UCSD-AML1 (cell line): ENCODE measurements around the gene HCN4.

Experiments
- DNase-seq: peaks from one replicate; lab custom pipeline; 2025; ENCODE audit not compliant: unreplicated experiment; lab: John Stamatoyannopoulos, UW

The HCN4 gene

DNA sequence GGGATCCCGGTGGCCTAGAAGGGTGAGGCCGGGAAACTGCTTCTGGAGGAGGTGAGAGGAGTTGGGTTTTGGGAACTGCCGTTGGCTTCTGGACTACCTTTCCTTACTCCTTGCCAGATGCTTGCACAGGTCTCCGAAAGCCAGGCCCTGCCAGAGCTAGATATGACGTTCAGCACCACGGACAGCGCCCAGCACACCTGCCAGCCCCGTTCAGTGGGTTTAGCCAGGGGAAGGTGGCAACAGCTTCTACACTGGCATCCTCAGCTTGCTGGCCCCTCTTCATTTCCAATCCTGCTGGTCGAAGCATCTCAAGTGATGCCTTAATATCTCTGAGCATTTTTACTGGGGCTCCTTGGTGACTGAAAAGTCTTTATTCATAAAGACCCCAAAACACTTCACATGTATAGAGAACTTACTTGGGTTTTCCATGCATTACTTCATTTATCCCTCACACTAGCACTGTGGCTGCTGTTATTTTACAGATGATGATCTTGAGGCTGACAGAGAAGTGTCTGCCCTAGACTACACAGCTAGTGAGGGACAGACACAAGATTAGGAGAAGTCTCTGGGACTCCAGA is 21.9 kb downstream of the HCN4 start:
- DNase-seq: peak; percentile 52

DNA sequence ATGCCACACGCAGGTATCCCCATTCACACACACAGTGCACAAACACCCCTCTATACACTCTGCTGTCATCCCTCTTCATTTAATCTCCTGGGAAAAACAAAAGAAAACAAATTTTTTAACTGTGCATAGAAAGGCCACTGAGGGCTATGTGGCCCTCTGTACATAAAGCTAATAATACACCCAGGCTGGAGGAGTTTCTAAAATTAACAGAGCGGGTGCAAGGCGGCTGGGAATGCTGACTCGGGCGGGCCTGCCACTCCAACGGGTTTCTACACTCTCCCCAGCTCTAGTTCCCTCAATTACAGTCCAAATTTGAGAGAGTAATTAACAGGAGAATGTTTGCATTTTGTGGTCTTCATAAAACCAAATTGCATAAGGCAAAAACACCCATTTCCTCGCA is 23.1 kb downstream of the HCN4 start:
- DNase-seq: no peak

DNA sequence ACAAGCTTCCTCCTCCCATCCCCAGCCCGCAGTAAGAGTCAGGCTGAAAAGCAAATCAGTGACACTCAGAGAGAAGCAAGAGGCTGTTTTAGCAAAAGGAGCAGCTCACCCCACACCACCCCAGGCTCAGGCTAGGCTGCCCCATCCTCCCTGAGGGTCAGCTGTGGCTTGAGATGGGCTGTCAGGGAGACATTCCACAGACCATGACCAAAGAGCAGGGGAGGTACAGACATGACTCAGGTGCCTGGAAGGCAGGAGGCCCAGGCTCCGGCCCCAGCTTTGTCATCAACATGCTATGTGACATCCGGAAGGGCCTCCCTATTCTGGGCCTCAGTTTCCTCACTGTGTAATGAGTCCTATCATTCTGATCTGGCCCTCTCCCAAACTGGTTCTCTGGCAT is 24.7 kb downstream of the HCN4 start:
- no peak for DNase-seq

DNA sequence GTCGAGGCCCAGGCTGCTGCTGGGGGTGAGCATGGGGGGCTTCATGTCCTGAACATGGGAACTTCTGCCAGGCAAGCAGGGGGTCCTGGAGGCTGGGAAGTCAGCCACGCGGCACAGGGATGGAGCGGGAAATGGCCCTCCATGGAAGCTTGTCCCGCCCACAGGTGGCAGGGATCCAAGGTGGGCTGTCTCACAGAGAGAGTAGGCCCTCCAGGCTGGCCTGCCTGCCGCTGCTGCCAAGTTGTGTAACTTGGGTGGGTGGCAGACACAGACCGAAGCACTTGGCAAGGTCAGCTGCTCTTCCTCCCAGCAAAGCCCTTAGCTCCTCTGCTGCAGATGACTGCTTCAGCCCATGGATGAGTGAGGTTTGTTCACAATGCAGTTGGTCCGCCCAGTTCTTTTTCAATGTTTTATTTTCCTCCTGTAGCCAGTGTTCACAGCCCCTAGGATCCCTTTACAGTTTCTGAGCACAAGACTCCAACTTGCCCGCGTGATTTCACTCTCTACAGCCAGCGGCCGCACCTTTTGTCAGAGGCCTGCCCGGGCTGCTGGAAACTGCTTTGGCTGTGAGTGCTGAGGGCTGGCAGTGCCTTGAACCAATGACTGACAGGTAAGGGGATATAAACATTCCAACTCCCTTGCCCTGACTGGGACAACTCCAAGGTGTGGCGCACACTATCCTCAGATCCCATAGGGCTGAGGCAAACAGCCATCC is 26.7 kb downstream of the HCN4 start:
- DNase-seq: no peak

DNA sequence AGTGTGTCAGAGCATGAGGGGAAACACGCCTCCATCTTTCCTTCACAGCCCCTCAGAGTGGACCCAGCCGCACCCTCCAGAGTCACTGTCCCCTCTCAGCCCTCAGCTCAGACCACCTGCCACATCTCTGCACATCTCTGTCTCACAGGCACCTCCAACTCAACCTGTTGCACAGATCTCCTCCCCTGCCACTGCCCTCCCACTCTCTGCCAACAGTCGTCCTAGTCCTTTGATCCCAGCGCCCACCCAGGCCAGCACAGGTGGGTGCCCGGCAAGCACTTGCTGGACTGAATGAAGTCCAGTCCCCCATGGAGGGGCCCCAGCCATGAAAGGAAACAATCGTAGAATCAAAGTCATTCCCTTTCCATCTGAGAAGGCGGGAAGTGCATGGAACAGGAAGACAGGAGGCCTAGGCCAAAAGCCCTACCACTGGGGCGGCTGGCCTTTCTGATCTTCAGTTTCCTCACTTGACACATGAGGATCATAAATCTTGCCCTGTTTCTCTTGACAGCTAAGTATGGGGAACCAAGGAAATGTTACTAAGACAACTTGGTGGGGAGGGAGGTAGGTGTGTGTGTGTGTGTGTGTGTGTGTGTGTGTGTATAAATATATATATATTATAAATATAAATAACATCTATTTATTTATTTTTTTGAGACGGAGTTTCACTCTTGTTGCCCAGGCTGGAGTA is 28.1 kb downstream of the HCN4 start:
- DNase-seq: no peak

DNA sequence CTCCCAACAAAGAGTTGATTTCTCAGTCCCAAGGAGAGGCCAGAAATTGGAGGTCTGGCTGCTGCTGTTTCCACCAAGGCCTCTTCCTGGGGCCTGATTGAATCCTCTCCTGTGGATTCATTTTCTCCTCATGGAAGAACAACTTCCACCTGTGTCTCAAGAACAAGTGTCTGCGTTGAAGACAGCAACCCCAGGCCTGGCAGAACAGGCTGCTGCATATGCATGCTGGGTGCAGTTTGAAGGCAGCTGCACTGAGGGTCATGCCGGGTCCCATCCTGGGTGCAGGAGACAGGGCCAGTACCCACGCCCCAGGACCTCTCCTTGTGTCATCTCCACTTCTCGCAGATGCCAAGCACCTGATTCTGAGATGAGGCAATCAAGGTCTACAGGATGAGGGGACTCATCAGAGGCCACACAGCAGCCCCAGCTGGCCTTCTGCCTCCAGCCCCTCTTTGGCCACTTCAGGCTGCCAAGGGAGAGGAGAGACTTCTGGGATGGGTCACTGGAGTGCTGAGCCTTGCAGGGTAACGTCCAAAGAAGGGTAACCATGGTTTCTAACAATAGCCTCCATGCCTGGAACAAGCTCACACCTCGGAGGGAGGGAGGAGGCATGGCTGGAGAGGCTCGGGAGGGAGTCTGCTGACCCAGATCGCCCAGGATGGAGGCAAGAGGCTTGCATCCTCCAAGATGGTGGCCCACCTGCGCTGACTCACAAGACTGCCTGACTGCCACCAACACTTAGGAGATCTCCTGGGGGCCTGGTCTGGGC is 30.0 kb downstream of the HCN4 start:
- DNase-seq: no peak

DNA sequence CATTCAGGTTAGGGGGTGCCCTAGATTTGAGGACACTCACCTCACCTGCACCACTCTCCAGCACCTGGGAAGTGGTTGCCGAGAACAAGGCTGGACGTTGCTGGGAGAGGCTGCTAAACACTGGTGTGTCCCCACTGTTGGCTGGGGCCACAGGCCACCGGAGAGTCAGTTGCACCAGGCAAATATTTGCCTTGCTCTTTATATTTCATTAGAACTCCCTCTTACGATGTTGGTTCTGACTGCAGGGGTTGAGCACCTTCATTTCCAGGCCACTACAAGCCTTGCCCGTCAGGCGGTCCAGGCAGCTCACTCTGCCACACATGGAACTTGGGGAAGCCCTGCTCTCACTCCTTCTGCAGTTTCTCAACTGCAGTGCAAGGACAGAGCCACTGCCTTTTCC is 30.7 kb downstream of the HCN4 start:
- DNase-seq: no peak

DNA sequence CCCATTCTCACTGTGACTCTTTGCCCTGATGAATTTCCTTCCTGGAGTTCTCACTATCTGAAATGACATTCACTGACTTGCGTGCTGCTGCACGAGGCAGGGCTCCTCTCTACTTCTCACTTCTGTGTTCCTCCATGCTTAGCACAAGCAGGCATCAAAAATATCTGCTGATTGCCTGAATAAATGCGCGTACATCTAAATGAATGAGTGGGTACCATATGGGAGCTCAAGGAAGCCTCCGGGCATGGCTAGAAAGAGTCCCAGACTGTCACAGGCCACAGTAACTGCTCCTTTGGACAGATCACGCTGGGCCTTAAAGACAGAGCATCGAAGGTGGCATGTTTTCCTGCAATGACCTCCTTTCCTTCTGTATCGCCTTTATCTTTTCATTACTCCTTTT is 31.6 kb downstream of the HCN4 start:
- DNase-seq: no peak

DNA sequence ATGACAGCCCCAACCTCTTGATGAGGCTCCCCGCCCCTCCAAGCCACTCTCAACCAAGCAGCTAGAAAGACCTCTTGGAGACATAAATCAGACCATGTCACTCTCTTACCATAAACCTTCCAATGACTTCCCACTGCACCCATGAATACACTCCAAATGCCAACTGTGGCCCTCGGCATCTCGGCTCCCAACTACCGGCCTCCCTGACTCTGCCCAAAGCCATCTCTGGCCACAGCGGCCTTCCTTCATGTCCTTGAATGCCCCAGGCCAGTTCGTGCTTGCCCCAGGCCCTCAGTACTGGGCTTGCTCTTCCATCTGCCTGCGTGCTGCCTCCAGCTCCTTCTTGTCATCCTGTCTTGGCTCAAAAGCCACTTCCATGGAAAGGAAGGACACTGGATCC is 32.0 kb downstream of the HCN4 start:
- no peak for DNase-seq

DNA sequence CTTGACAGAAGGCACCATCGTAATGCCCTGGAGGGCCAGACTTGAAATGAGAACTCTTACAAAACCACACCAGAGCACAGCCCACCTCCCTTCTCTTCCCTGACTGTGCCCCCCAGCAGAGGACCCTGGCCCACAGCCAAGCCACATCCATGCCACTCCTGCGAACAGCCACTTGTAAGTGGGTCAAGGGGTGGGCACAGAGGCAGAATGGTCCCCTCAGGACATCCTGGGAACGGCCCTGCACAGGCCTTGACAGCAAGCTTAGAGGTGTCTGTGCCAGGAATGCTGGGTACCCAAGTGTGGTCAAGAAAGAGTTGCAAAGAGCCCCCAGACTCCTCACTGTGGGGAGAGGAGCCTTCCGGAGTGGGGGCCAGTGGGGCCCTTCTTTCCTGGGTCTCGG is 33.3 kb downstream of the HCN4 start:
- no peak for DNase-seq

DNA sequence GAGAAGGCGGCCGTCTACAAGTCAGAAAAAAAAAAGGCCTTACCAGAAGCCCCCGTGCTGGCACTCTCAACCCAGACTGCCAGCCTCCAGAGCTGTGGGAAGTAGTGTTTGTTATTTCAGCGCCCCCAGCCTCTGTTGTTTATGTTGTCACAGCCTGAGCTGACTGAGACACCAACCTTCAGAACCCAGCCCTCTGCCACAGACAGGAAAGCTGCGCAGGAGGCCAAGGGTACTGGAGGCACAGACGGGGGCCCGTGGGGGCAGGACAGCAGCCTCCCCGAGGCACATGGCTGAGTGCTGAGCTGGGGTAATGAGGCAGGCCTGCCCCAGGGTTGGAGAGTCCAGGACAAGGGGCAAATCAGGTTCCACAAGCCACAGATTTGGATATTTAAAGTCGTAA is 33.7 kb downstream of the HCN4 start:
- no peak for DNase-seq

DNA sequence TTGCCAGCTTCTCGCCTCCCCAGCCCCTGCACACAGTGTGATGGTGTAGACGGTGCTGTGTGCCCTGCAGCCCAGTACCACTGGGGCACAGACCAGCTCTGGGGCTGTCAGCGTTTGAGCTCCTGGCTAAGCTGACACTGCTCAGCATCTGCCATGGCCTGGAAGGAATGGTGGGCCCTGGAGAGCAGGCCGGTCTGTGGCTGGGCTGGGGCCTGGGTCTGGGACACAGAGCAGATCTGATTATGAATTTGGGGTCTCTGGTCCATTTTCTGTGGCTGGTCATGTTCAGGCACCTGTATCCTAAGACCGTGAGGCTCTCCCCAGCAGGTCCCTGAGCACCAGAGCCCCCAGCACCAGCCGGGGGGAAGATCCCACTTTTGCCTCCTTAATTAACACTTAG is 34.7 kb downstream of the HCN4 start:
- DNase-seq: no peak

DNA sequence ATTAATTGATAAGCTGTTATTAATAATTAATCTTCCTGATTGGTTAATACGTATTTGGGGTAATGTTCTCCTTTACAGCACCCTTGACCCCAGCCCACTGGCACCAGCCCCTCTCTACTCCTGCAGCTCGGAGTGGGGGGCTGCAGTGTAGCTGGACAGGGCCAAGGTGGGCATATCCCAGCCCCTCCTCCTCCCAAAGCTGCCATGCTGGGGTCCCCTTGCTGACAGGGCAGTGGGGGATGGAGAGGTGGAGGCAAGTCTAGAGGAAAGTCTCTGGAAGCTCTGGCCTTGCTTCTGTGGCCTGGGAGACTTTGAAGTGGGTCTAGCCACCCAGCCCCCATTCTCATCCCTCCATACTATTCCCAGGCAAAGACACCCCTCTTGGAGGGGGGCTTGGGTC is 35.8 kb downstream of the HCN4 start:
- DNase-seq: no peak

DNA sequence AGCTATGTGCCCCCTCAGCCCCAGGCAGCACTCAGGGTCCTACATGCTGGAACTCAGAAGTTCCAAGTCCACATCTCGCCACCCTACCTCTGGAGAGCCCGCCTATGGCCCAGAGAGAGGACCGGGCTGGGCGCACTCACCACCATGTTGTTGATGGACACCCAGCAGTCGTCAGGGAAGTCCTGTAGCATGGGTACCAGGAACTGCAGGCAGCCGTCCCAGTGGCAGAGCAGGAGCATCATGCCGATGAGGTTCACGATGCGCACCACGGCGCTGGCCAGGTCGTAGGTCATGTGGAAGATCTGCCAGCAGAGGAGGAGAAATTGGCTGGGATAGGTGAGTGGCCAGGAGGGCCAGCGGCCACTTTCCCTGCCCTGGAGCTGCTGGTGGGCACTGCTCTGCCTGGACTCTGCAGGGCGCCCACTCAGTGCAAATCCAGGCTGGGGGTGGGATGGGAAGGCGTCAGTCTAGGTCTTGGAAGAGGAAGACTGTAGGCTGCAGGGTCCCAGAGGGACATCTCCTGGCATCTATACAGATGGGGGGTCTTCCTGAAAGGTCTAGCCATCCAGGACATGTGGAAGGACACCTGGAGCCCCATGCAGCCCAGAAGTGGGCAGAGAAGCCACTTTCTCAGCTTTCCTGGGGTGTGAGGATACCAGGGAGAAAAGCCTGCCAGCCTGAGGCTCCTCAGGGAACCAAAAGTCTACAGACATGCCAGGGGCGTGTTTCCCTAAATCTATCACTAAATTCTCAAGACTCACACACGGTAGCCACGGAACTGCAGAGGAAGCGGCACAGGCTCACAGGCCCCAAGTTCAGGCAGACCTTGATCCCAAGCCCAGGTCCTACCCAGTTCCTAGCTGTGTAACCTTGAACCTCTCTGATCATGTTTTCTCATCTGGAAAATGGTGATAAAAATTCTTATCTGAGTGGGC is 36.5 kb downstream of the HCN4 start:
- no peak for DNase-seq

DNA sequence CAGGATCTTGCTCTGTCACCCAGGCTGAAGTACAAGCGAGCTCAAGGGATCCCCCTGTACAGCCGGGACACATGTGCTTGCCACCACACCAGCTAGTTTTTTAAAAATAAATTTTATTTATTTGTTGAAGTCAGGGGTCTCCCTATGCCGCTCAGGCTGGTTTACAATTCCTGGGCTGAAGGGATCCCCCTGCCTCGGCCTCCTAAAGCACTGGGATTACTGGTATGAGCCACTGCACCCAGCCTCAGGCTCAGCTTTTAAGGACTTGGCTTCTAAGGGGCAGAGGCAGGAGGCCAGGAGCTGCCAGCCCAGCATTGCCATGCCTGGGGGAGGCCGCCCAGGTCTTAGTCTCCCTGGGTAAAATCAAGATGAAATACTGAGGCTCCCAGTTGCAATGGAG is 37.3 kb downstream of the HCN4 start:
- no peak for DNase-seq

DNA sequence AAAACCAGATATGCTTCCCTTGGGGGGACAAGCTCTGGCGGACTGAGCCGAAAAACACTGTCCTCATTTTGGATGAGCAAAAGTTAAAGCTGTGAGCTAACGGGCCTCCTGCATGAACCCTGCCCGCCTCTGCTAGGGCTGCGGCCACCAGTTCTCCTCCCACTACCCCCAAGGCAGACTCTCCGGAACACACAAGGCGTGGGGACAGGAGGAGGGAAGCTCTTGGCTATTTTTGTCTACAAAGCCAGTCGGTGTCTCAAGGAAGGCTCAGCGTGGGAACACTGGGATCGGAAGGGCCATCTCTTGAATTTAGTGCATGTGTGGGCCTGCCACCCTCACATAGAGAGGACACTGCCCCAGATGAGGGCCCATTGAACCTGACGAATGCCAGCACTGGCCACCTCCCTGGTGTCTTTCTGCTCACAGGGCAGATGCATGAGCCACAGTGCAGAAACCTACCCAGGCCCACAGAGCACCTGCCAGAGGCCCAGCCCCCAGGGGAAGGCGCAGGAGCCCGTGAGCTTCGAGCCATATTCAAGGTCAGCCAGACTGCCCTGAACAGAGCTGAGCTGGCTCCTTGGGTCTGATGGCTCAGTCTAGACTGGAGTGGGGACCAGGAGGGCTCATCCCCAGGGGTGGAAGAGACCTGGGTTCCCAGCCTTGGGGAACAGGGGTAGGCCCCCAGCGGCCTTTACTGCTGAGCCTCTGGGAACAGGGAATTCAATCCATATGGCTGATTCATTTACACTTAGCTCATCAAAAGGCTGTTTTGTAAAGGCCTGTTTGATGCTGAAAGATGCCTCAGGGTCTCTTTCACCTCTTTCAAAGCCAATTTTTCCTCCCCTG is 38.3 kb downstream of the HCN4 start:
- no peak for DNase-seq

DNA sequence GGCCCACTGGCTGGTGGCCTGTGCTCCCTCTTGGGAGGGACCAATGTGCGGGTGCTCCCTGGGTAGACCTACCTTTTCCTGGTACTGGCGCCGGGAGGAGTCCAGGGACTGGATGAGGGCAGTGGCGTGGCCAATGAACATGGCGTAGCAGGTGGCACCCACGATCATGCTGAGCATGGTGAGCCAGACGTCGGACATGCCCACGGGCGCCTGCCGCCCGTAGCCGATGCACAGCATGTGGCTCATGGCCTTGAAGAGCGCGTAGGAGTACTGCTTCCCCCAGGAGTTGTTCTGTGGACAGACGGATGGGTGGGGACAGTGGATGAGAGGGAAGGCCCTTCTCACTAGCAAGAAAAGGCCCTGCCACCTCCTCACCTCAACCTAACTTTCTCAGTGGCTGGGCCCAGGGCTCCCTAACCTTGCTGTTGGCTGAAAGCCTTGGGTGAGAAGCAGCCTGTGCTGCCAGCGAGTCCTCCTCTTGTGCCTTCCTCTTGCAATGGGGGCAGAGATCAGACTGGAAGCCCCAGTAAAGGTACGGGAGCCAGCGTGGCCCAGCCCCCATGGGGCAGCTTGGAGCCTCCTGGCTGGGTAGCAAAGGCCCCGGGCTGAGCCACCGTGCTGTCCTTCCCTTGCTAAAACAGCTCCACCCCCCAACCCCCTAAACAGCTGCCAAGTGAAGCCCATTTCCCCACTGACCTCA is 39.1 kb downstream of the HCN4 start:
- DNase-seq: no peak

DNA sequence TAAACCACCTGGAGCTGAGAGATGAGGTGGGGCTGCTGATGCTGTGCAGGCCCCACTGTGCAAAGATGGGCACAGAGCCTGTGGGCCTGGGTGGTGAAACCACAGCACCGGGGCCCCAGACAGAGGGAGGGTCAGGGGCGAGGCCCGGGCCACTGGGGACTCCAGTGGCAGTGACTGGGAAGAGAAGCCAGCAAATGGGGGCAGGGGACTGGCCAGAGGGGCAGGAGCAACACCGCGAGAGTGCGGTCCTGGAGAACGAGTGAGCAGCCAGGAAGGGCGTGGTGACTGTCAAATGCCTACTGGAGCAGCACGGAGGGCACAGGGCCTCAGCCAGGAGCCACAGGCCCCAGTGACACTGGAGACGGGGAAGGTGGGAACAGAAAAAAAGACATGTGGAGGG is 39.8 kb downstream of the HCN4 start:
- no peak for DNase-seq

DNA sequence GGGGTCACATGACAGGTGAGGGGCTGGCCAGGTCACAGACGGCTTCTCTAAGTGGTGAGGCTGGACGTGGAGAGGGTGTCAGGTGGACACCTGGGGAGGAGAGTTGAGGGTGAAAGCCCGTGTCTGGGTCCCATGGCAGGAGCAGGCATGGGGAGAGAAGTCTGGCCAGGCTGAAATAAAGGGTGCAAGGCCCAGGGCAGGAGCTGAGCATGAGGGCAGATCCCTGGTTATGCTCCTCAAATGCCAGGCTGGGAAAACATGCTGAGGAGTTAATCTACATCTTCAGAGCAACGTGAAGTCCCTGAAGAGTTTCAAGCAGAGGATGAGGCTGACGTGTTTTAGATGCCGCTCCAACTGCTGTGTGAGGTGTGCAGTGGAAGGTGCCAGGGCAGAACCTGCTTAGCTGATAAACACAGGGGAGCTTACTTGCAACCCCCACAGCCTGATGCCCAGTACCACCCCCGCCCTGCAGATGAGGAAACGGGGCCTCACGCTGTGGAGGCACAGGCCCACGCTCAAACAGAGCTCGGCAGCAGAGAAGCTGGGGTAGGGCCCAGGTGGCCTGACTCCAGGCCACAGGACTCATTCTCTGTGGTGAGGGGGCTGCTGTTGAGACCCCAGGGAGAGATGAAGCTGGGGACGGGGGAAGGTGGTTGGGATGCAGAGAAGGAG is 40.5 kb downstream of the HCN4 start:
- DNase-seq: no peak
